ENCODE data around the gene DTL. TPM values are rescaled to one million over a fixed set of nuclear protein-coding genes. Genes with fewer than 3 reads are reported as not detected.

Gene DTL
- total RNA-seq, 2 experiments from 2014 or later = 82.2 to 88.2 TPM

DNA sequence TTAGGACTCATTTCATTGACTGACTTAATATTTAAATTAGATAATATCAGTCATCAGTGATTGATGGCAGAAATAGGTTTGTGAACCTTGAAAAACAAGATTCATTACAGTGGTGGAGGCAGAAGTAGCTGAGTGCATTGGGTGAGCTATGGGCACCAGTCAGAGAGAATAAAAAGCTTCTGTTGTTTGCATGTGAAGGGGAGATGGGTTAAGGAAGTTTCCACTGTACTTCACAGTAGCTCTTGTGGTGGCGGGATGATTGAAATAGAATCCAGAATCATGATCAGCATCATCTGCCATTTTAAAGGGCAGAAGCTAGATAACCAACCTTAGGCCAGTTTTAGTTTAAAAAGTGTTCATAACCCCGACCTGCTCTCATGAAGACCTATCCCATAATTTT, 66.2 kb downstream of the DTL start:
- Mint-ChIP-seq H3K27me3 (no peaks in the 10 kb centered on the region), H3K27ac (no peak overlapping the region), H3K36me3 (peaks cover 81% of the 10 kb centered on the region), H3K4me1 (ENCODE audit: low read depth) (no peaks in the 10 kb centered on the region), H3K4me3 (no peak overlapping the region), H3K9me3 (peaks cover 4% of the 10 kb centered on the region)
- CTCF ChIA-PET = interaction anchor here (0.8 to 2.0 kb wide), 5 partner anchors 31 to 354 kb away, joined by 3 to 10 read pairs (median 4); no protein-coding TSS in a partner anchor
- intact Hi-C loops (cut with micrococcal nuclease) = no loop called here
- no peak for DNase-seq
- POLR2A ChIA-PET = interaction anchor here (0.6 kb wide), 1 partner anchor 185 kb away, joined by 3 read pairs; no protein-coding TSS in a partner anchor

DNA sequence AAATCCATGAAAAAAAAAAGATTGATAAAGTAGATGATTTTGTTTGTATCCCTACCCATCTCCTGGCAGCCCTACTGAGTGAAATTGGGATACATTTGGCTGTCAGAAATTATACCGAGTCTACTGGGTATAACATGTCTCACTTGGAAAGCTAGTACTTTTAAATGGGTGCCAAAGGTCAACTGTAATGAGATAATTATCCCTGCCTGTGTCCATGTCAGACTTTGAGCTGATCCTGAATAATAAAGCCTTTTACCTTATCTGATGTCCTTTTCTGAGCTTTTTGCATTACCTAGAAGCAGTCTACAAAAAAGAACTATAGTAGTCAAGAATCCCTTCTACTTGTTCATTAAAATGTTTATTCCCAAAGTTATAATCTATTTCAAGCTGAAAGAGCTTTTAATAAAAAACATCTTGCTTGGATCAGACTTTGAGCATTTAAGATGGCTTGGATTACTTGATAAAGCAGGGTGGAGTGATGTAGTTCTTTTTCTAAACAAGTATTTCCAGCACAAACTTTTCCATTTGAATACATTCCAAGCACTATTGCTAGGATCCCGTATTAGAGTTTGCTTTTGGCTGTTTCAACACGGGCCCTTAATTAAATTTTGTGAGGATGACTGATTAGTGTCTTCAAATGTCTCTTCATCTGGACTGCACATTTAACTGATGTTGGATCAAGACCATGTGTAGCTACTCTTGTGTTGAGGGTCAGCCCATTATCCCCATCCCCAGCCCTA, 69.2 kb downstream of the DTL start:
- H3K9me3 Mint-ChIP-seq = no peaks in the 10 kb centered on the region
- no peak for DNase-seq
- ChIA-PET CTCF (no interaction called here), POLR2A (no interaction called here)
- intact Hi-C loops (cut with micrococcal nuclease) = no loop called here
- H3K27ac Mint-ChIP-seq = no peak overlapping the region
- H3K4me1 Mint-ChIP-seq (ENCODE audit: low read depth) = no peaks in the 10 kb centered on the region
- H3K27me3 Mint-ChIP-seq = no peaks in the 10 kb centered on the region
- peaks cover 72% of the 10 kb centered on the region for H3K36me3 Mint-ChIP-seq
- no peak overlapping the region for H3K4me3 Mint-ChIP-seq

DNA sequence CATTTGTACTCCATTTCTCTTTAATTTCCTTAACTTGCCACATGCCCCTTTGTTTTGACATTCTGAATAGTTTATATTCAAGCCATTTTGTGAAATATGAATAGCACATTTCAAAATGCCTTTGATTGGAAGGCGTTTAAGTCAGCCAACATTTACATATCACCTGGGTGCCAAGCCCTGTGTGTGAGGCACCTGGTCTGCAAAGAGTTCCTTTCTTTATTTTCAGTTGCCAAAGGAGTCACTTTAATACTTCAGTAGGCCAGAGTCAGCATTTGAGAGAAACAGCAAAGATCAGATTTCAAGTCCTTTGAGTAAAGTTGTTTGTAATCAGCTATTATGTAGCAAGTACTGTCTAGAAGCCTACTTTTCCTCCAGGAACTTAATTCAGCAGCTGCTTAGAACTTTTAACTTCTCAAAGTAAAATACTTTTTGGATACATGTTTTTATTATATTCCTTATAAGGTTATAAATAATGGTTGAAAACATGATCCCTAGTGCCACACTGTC, 70.8 kb downstream of the DTL start:
- peaks cover 58% of the 10 kb centered on the region for H3K36me3 Mint-ChIP-seq
- intact Hi-C loops (cut with micrococcal nuclease) = no loop called here
- H3K4me1 Mint-ChIP-seq (ENCODE audit: low read depth) = no peaks in the 10 kb centered on the region
- H3K9me3 Mint-ChIP-seq = no peaks in the 10 kb centered on the region
- CTCF ChIA-PET = interaction anchor here (0.6 to 2.3 kb wide), 4 partner anchors 27 to 426 kb away, joined by 3 to 7 read pairs (median 3); no protein-coding TSS in a partner anchor
- no peak for DNase-seq
- no peak overlapping the region for H3K4me3 Mint-ChIP-seq
- no peaks in the 10 kb centered on the region for H3K27me3 Mint-ChIP-seq
- POLR2A ChIA-PET = no interaction called here
- H3K27ac Mint-ChIP-seq = no peak overlapping the region

DNA sequence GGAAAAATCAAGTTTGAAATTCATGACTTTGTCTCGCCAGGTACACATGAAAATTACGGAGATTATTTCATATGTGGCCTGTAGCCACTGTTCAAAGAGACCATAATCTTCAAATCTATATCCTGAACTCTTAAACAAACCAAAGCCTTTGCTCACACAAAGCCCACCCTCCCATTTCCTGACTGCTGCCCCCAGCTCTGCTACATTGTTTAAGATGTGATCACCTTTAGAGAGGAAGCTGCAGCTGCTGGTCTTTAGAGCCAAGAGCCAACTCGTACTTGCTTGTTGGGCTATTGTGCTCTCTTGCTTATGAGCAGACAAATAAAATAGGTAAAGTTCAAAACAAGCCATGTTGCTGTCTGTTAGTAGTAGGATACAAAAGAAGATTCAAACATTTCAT, 71.9 kb downstream of the DTL start:
- Mint-ChIP-seq H3K36me3 (peaks cover 48% of the 10 kb centered on the region), H3K4me3 (no peak overlapping the region), H3K27me3 (no peaks in the 10 kb centered on the region), H3K4me1 (ENCODE audit: low read depth) (no peaks in the 10 kb centered on the region), H3K27ac (no peak overlapping the region), H3K9me3 (no peaks in the 10 kb centered on the region)
- intact Hi-C loops (cut with micrococcal nuclease) = no loop called here
- POLR2A ChIA-PET = no interaction called here
- CTCF ChIA-PET = interaction anchor here (0.6 to 2.3 kb wide), 2 partner anchors 36 to 348 kb away, joined by 3 to 7 read pairs; no protein-coding TSS in a partner anchor
- DNase-seq = no peak

DNA sequence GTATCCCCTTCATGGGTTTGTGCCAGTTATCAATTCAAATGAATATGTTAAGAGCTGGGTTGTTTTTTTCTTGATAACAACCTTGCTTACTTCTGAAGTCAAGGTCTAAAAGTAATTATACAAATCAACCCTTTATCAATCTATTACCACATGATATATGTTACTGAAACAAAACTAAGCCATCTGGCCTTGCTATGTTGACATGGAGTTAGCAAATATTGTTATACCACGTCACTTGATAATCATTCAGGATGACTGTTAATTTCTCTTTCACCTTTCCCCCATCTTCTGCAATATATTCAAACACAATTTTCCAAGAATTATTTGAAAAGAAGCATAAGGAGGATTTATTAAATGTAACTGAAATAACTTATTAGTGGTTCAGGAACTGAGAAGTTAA, 72.6 kb downstream of the DTL start:
- intact Hi-C loops (cut with micrococcal nuclease) = no loop called here
- no peak overlapping the region for H3K27ac Mint-ChIP-seq
- H3K36me3 Mint-ChIP-seq = peaks cover 42% of the 10 kb centered on the region
- POLR2A ChIA-PET = no interaction called here
- H3K9me3 Mint-ChIP-seq = no peaks in the 10 kb centered on the region
- DNase-seq = no peak
- no peaks in the 10 kb centered on the region for H3K4me1 Mint-ChIP-seq (ENCODE audit: low read depth)
- no peaks in the 10 kb centered on the region for H3K27me3 Mint-ChIP-seq
- CTCF ChIA-PET = interaction anchor here (0.6 to 2.3 kb wide), 2 partner anchors 37 to 348 kb away, joined by 3 to 7 read pairs; no protein-coding TSS in a partner anchor
- H3K4me3 Mint-ChIP-seq = no peak overlapping the region

DNA sequence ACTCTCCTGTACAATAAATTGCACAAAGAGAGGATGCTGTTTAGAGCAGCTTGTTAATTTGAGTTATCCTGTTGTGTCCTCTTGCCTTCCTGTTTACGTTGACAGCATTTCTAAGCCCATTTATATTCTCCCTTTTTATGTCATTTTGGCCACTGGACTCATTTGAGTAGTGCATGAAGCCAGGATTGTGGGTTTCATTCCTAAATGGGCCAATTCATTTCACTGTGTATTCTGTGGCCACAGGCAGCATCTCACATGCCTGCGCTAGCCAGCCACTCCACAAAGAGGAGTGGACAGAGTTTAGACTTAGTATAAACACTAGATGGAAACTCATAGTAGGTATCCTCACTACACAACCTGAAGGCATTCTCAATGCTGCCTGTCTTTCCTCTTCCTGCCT, 73.4 kb downstream of the DTL start:
- Mint-ChIP-seq H3K27me3 (no peaks in the 10 kb centered on the region), H3K27ac (no peak overlapping the region), H3K4me3 (no peak overlapping the region), H3K36me3 (peaks cover 35% of the 10 kb centered on the region), H3K9me3 (no peaks in the 10 kb centered on the region), H3K4me1 (ENCODE audit: low read depth) (no peaks in the 10 kb centered on the region)
- ChIA-PET POLR2A (no interaction called here), CTCF (no interaction called here)
- DNase-seq = no peak
- intact Hi-C loops (cut with micrococcal nuclease) = no loop called here

DNA sequence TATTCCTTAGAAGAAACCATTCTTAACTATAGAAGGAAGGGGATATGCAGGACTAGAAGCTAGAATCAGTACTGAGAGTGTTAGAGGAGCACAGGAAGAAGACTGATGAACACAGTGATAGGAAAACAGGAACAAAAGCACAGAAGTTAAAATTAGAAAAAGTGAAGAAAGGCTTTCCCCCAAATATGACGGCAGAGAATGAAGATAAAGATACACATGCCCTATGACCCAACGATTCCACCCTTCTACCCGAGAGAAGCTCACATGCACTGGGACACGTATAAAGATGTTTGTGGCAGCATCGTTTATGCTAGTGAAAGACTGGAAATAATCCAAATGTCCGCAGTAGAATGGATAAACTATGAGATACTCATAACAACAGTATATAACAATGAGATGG, 74.2 kb downstream of the DTL start:
- Mint-ChIP-seq H3K4me1 (ENCODE audit: low read depth) (no peaks in the 10 kb centered on the region), H3K27me3 (no peaks in the 10 kb centered on the region), H3K27ac (no peak overlapping the region), H3K9me3 (no peaks in the 10 kb centered on the region), H3K36me3 (peaks cover 28% of the 10 kb centered on the region), H3K4me3 (no peak overlapping the region)
- CTCF ChIA-PET = no interaction called here
- POLR2A ChIA-PET = no interaction called here
- intact Hi-C loops (cut with micrococcal nuclease) = no loop called here
- no peak for DNase-seq

DNA sequence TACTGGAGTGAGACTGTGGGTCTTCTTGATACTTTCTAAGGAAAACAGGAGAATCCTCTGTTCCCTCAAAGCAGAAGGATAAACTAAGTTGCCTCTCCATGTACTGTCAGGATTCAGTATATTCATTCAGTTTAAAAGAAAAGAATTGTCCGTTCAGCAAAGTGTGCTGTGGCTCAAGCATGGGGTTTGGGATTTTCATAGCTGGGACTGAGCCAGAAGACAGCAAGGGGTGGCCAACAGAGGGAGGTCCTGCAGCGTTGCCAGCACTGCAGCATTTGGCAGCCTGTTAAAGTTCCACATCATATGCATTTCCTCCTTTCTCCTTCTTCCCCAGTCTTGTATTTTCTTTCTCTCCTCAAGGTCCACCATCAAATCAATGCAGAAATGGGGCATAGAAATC, 75.1 kb downstream of the DTL start:
- intact Hi-C loops (cut with micrococcal nuclease) = no loop called here
- Mint-ChIP-seq H3K36me3 (peaks cover 23% of the 10 kb centered on the region), H3K4me1 (ENCODE audit: low read depth) (no peaks in the 10 kb centered on the region), H3K9me3 (no peaks in the 10 kb centered on the region), H3K27me3 (no peaks in the 10 kb centered on the region), H3K4me3 (no peak overlapping the region), H3K27ac (no peak overlapping the region)
- POLR2A ChIA-PET = no interaction called here
- CTCF ChIA-PET = interaction anchor here (1.0 kb wide), 1 partner anchor 345 kb away, joined by 3 read pairs; no protein-coding TSS in a partner anchor
- no peak for DNase-seq

DNA sequence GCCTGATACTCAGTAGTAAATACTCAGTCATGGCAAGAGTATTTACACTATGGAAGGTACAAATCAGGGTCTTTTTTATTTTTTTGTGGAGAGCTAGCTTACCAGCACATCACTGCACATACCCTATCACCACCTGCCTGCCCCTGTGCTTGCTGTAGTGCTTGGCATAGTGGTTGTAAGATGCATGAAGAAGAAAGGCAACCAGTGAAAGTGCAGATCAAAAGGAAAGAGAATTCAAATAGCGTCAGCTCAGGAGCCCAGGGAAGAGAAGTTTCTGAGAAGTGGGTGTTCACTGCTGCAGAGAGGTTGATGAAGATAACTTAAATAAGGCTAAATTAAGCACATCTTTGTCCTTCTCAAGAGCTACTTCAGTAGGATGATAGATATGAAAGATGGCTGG, 76.0 kb downstream of the DTL start:
- H3K4me1 Mint-ChIP-seq (ENCODE audit: low read depth) = no peaks in the 10 kb centered on the region
- H3K9me3 Mint-ChIP-seq = no peaks in the 10 kb centered on the region
- peaks cover 19% of the 10 kb centered on the region for H3K36me3 Mint-ChIP-seq
- no peak overlapping the region for H3K27ac Mint-ChIP-seq
- CTCF ChIA-PET = interaction anchor here (0.6 to 1.0 kb wide), 3 partner anchors 17 to 344 kb away, joined by 3 read pairs; no protein-coding TSS in a partner anchor
- DNase-seq = no peak
- intact Hi-C loops (cut with micrococcal nuclease) = no loop called here
- no peaks in the 10 kb centered on the region for H3K27me3 Mint-ChIP-seq
- H3K4me3 Mint-ChIP-seq = no peak overlapping the region
- POLR2A ChIA-PET = no interaction called here

DNA sequence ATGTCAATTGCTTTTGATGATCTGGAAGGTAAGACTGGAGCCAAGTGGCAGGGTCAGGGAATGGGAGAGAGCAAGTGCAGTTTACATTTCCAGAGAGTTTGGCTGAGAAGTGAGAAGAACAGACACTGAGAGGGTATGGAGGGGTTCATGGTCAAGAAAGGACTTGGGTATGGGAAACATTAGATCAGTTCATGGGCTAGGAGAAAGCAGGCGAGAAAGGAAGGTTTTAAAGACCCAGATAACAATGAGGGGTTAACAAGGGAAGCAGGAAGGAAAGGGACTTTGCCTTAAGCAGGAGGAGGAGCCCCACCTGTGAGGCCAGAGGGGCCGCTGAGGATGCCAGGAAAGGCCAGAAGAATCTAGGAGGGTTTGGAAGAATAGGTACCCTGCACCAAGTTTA, 78.2 kb downstream of the DTL start:
- POLR2A ChIA-PET = no interaction called here
- no peak for DNase-seq
- H3K4me3 Mint-ChIP-seq = no peak overlapping the region
- H3K27me3 Mint-ChIP-seq = no peaks in the 10 kb centered on the region
- peaks cover 8% of the 10 kb centered on the region for H3K36me3 Mint-ChIP-seq
- intact Hi-C loops (cut with micrococcal nuclease) = no loop called here
- no peaks in the 10 kb centered on the region for H3K4me1 Mint-ChIP-seq (ENCODE audit: low read depth)
- no peak overlapping the region for H3K27ac Mint-ChIP-seq
- no peaks in the 10 kb centered on the region for H3K9me3 Mint-ChIP-seq
- CTCF ChIA-PET = no interaction called here

DNA sequence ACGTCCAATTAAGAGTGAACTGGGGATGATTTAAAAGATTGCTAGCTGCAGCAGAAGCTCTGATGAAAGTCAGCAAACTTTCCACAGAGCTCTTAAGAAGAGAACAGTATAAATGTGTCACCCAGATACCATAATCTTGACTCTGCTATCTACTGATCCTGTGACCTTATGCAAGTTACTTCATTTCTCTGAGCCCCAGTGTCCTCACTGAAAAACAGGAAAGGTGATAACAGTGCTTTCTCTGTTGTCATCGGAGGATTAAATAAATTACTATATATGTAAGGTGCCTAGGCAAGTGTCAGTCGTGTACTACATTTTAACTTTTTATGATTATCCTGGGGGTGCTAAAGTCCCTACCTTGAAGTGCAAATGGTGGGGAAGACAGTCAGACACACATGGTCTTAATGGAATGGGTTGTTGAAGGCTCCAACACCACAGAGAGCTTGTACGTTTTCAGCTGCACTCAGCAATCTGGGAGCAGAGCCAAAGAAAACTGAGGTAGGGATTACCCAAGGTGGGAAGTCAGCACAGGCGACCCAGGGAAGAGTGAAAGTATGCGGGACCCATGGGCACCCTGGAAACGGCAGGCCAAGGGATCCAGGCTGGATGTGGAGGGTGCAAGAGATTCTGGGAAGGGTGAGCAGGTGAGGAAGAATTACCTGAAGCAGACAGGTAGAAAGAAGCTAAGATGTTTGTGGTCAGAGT, 82.8 kb downstream of the DTL start:
- H3K4me1 Mint-ChIP-seq (ENCODE audit: low read depth) = peaks cover 4% of the 10 kb centered on the region
- H3K27me3 Mint-ChIP-seq = no peaks in the 10 kb centered on the region
- ChIA-PET CTCF (no interaction called here), POLR2A (no interaction called here)
- H3K36me3 Mint-ChIP-seq = peaks cover 5% of the 10 kb centered on the region
- H3K4me3 Mint-ChIP-seq = no peak overlapping the region
- DNase-seq = no peak
- no peaks in the 10 kb centered on the region for H3K9me3 Mint-ChIP-seq
- no peak overlapping the region for H3K27ac Mint-ChIP-seq
- intact Hi-C loops (cut with micrococcal nuclease) = no loop called here

DNA sequence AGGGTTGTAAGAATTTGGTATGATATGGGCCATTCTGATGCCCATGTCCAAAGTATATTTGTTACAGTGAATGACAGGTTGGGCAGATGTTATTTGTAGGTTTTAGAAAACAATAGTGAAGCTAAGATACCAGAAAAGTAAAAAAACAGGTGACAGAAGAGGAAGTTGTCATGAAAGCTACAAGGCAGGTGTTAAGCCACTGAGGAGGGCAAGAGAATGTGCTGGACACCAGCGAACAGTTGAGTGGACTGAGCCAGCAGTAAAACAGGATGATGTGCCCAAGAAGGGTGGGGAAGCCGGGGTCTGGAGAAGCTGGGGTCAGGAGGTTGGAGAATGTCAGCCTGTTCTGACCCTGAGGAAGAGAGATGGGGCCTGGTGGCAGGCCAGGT, 83.3 kb downstream of the DTL start:
- Mint-ChIP-seq H3K9me3 (no peaks in the 10 kb centered on the region), H3K4me1 (ENCODE audit: low read depth) (peaks cover 4% of the 10 kb centered on the region), H3K27me3 (no peaks in the 10 kb centered on the region), H3K27ac (no peak overlapping the region), H3K4me3 (no peak overlapping the region), H3K36me3 (peaks cover 5% of the 10 kb centered on the region)
- intact Hi-C loops (cut with micrococcal nuclease) = no loop called here
- DNase-seq = no peak
- ChIA-PET POLR2A (no interaction called here), CTCF (no interaction called here)

Data from activated CD4-positive, alpha-beta memory T cell treated with anti-CD3 and anti-CD28 coated beads for 36 hours (primary cell).